ENCODE measurements around the gene ZMIZ1.

Gene ZMIZ1

DNA sequence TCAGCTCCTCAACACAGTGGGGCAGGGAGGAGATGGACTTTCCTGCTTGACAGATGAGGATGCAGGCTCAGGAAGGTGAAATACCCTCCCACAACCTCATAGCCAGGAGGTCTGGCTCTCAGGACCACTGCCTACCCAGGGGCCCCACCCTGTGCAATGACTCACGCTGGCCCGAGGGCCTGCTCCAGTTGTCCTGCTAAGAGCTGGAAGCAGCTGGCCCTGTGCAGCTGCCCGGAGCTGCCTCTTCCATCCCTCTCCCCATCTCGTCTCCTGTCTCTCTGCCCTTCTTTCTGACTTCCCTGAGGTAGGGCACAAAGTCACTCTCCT, 123.9 kb downstream of the ZMIZ1 start:
- DNase-seq: no peak

DNA sequence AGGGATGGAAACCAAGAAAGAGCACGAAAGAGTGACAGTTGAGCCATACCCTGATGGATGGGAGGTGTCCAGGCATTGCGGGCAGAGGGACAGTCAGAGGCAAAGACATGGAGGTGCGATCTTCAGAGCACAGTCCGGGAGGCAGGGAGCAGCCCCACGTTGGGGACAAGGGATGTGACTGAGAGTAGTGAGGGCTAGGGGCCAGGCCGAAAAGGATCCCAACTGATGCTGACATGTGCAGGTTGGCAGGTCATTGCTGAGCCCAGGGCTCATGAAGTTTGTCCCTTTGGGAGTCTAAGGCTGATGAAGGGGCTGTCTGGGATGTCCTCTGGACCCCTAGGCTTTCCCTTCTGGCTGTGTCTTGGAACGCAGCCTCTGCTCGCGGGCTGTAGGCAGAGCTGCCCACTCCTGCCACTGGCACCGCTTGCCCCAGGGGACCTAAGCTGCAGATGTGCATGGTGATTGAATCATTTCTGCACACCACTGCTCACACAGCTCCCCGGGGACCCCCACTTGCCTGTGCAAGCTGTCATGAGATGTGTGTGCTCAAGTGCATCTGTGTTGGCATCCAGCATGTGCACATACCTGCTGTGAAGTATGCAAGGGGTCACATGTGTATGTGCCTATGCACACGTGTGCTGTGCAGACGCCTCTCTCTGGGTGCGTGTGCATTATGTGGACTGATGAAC, 125.1 kb downstream of the ZMIZ1 start:
- no peak for DNase-seq

DNA sequence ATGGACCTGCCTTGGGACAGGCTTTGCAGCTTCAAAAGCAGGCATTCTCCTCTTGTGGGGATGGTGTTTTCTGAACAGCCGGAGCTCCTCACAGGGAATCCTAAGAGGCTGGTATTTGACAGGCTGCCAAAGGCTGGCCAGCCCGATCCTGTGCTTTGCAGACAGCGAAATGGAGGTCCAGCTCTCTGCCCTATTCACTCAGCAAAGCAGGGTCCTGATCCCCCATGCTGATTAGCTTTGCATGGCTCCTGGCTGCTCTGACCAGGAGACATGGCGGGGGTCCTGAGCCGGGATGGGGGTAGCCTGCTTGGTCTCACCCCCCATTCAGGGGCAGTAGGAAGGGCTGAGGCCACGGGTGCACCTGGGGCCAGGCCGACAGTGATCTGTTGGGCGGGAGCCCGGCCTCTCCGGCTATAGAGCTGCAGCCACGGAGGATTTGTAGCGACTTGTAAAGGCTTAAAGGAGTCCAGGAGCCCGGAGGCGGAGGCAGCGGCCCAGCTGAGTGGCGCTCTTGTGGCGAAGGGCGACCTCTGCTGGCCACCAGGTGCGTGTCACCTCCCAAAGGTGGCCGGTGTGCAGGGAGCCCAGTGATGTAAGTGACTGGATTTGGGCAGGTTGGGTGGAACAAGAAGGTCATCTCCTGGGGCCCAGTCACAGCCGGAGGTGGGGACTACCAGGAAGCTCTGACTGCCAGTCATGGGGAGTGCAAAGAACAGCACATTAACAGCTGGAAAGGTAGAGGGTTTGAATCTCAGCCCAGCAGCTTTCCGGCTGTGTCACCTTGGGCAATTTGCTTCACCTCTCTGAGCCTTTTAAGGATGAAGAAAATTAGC, 126.5 kb downstream of the ZMIZ1 start:
- DNase-seq: peak; percentile 35

DNA sequence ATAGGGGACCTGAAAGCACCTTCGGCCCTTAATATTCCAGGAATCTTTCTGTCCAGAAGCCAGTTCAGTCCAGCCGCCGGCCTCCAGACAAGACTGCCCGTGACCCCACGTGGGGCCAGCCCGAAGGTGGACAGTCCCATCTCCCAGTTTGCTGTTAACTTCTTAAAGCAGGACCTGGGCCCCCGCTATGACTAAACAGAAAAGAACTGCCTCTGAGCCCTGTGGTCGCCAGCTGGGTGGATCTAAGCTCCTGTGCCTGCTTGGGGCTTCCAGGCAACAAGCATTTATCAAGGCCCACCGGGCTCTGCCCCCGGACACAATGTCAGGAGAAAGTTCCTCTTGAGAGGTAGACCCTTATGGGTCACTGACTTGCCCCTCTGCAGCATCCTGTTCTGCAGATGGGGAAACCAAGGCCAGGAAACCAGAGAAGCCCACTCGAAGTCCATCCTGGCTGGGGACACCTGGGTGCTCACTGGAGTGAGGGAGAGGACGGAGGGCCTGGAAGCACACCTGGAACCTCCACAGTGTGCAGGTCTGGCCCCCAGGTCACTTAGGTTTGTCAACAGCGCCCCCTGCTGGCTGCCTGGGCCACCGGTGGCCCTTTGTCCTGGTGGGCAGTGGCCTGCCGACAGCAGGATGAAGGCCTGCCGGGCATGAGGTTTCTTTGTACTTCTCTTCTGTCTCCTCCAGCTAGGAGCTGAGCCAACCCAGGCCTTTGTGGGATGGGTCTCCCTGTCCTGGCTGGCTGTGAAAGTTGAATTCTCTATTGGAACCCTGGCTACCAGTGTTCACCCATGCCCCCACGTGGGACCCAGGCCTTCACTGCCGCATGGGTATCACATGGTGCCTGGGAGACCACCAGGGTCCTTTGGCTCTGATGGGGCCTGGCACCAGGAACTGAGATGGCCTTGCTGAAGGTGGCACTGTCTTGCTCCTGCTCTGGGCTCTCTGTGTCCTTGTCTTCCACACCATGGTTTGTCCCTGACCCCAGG, 128.0 kb downstream of the ZMIZ1 start:
- no peak for DNase-seq

DNA sequence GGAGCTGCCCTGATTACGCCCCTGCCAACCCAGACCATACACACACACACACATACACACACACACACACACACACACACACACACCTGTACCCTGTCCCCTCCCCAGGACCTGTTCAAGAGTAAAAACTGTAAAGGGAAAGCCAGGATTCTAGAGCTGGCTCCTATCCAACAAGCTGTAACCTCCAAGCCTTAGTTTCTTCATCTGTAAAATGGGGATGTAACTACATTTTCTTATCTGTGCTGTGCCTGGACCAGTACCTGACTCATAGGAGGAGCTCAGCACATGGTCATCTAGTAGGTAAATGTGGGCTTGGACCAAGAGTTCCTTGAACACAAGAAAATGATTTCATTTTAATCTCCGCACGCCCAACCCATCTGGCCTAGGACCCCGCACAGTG, 128.8 kb downstream of the ZMIZ1 start:
- no peak for DNase-seq

DNA sequence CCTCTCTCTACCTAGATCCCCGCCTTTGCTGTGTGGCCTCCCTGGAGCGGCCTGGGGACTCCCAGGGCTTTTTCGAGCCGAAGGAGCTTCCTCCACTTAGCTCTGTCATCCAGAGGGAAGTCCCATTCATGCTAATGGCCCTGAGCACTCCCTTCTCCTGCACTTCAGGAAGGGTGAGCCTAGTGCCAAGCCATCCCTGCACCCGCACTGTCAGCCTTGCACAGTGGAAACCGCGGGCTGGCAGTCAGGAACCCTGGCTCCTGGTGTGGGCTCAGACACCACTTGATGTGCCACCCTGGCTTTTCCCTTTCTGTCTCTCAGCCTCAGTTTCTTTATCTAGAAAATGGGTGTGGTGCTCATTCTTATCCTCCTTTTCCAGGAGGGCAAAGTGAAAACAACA, 131.6 kb downstream of the ZMIZ1 start:
- DNase-seq: no peak

DNA sequence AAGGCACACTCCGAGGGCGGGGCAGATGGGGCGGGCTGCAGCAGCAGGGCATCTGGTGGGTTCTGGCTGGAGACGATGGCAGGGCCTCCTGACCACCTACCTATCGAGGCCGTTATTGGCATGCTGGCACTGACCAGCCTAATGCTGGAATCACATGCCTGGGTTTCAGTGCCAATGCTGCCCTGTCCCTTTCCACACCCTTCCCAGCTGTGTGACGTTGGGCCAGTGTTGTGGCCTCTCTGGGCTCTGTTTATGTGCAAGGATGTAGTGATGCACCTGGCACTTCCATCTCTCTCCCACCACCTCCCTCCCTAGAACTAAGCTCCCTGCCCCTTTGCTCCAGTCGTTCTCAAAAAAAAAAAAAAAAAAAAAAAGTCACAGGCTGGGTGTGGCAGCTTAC, 132.9 kb downstream of the ZMIZ1 start:
- no peak for DNase-seq

DNA sequence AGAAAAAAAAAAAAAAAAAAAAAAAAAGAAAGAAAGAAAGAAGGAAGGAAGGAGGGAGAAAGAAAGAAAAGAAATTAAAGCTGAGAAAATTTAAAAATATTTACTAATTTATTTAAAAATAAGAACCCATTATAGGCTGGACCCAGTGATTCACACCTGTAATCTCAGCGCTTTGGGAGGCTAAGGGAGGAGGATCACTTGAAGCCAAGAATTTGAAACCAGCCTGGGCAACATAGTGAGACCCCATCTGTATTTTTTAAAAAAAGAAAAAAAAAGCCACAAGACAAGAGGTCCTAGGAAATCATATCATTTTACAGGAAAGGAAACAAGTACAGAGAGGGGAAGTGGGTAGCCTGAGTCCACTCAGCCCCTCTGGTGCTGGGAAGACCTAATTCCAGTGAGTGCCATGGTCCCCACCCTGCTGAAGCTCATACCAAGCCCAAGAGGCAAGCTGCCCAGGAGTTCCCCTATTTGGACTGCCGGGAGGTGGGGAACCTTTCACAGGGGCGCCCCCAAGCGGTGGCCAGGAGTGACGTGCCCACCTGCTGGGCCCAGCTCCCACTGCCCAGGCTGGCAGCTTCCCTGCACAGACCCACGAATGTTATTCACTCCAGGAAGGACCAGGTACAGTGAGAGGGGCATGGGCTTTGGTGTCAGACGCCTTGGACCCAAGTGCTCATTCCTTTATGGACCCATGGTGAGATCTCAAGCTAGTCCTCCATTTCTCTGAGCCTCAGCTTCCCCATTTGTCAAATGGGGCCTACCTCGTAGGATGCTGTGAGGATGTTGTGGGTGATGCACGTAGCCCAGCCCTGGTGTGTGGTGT, 133.6 kb downstream of the ZMIZ1 start:
- DNase-seq: no peak

DNA sequence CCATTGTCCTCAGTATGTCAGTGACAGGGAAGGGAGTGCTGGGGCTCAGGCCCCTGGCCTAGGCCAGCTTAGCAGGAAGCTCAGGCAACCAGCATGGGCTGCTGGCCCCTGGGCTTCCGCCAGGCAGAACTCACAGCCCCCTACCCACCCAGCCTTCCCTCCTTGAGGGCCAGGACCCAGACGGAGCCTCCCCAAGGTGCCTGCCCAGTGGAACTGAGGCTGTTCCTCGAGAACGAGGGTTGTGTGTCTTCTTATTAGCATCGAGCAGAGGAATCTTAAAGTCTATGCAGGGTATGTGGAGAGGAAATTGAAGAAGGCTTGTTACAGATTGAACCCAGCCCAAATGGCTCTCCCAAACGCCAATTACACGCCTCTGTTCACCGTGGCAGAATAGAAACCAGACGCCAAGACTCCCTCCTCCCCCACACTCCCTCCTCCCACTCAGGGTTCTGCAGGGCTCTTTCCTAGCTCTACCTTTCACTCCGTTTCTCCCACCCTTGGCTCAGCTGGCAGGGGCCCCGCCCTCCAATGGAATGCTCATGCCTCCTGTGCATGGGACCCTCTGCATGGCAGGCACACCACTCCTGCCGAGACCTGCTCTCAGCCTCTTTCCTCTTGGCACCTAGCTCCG, 134.4 kb downstream of the ZMIZ1 start:
- DNase-seq: no peak

DNA sequence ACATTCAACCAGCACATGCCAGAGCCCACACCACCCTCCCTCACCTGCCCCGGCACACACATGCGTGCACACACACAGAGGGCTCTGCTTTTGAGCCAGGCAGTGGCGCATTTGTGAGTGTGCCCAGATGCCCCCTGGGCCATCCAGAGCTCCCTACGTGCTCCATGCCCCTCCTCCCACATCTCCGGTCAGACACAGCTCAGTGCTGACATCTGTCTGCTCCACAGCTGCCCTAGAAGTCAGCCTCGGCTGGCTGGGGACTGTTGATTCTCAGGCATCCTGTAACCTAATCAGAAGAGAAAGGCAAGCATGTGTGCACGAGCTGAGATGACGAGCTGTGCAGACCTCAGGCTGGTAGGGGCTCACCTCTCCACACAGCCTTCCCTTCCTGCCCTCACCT, 135.1 kb downstream of the ZMIZ1 start:
- no peak for DNase-seq

DNA sequence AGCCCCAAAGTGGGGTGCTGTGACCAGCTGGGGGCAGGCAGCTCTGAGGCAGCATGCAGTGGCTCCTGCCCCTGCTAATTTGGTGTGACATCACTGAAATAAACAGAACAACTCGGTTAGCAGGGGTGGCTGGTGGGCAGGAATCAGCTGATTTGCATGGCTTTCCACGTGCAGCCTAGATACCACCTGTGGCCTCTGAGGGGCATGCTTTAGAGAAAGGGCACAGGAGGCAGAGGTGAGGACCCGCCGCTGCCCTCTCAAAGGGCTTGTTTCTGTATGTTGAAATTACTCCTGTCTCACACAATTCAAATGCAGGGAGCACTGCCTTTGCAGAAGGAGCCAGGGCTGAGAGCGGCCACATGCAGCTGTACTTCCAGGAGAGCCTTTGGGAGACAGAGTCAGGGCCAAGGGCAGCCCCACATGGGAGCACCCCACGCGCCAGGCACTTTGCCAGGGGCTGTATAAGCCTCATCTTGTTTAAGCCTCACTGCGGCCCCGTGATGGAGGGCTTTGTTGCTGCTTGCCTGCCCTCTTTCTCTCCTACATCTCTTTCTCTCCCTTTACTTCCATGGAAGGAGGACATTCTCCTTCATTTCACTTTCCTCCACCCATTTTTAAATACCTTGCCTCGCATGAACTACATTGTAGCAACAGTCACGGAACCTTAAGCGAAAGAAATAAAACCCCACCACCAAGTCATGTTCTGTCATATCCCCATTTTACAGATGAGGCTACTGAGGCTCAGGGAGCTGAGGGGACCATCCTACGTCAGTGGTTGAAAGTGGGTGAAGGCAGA, 137.7 kb downstream of the ZMIZ1 start:
- DNase-seq: no peak

DNA sequence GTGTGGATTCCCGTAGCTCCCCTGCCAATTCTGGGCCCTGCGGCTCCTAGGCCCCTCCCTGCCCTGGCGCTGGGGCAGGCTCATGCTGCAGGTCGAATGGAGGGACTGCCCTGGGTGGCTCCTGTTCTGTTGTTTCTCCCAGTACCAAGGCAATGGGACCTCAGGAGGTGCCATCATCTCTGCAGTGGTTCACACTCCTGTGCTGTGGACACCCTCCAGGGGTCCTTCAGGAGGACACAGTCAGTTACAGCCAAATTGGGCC, 138.3 kb downstream of the ZMIZ1 start:
- no peak for DNase-seq

DNA sequence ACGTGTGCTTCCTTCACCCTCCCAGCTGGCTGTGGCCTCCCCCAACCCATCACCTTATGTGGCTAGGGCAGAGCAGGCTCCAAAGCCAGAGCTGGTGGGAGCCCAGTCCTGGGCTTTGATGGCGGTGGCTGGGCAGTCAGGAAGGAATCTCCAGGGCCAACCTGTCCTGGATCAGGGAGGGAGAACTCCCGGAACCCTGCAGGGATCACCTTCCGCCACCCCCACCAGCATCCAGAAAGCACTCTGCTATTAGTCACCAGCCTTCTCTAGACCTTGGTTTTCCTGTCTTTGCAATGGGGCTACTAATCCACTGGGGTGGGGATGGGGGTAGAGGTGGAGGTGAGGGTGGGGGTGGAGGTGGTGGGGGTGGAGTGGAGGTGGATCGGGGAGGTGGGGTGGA, 139.0 kb downstream of the ZMIZ1 start:
- DNase-seq: no peak

DNA sequence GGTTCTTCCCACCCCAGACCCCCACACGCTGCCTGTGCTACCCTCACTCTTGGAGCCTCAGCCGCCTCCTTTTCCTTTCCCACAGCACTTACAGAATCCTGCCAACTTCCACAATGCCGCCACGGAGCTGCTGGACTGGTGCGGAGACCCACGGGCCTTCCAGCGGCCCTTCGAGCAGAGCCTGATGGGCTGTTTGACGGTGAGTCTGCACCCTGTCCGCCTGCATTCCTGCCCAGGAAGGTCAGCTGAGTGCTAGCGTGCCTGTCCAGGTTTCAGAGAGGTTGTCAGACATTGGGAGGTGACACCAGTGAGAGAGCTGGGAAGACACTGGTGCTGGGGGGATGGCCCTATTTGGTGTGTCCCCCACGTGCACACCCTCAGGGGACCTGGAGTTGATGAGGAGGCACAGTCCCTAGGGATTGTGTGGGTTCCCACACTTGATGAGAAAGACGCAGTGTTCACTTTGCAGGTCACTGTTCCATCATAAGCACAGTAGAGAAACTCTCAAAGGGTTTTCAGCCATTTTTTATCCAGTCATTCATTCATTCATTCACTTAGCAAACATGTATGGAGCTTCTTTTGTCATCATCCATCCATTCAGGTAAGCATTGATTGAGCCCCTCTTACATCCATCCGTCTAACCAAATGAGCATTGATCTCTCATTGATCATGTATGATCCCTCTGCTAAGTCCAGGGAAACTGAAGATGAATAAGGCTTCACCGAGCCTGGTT, 139.7 kb downstream of the ZMIZ1 start:
- DNase-seq: no peak

DNA sequence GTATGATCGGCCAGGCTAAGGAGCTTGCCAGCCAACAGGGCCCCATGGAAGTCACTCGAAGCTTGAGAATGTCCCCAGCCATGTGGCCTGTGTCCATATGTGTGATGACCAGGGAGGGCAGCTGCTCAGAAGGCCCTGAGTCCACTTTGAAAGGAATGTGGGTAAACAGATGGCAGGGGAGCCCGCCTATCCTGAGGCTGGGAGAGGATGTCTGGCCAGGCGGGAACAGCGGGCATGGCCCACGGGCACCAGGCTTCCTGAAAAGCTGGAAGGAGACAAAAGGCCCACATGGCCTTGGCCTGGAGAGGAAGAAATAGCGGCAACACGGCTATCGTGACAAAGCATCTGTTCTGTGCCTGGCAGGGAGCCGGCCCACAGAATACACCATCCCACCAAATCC, 140.6 kb downstream of the ZMIZ1 start:
- DNase-seq: no peak

DNA sequence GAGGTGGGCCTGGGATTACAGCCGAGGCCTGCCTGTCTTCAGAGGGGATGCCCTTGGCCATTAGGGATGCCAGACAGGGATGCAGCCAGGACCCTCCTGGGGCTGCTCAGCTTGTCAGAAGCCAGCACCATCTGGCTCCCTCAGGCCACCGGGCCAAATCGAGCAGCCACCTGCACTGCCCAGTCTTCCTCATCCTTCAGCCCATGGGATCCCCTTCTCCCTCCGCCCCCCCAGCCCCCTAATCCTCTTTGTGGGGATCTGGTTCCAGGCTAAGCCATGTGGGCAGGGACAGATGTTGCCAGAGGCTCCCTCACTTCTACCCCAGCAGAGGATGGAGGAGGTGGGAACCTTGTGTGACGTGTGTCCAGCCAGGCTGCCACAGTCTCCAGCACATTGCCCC, 141.1 kb downstream of the ZMIZ1 start:
- DNase-seq: no peak

DNA sequence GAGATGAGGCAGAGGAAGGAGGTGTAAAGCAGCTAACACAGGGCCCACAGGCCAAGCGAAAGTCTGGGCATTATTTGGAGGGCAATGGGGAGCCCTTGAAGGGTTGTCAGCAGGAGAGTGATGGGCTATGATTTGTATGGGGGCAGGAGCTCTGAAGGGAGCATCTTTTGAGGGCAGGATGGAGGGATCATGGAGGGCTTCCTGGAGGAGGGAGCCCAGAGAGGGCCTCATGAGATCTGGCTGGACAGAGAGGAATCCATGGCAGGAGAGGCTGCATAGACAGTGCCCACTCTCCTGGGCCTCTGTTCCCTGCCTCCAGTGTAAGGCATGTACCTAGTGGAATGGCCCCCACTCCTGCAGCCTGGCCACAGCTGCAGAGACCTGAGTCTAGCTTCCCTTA, 141.9 kb downstream of the ZMIZ1 start:
- no peak for DNase-seq

DNA sequence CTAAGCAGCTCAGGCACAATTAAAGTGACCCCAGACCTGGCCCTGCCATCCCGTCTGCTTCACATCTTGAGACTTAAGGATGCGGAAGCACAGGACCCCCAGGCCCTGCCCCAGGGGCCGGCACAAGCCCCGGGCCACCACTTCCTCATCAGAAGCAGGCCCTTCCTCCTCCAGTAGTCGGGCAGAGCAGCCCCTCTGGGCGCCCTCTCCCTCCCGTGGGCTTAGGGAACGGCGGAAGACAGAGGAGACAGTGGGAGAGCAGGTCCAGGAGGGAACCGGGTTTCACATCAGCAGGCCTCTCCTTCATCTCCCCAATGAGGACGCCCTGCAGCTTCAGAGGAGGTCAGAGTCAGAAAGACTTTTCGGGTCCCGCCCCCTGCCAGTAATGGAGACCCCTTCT, 142.8 kb downstream of the ZMIZ1 start:
- no peak for DNase-seq

DNA sequence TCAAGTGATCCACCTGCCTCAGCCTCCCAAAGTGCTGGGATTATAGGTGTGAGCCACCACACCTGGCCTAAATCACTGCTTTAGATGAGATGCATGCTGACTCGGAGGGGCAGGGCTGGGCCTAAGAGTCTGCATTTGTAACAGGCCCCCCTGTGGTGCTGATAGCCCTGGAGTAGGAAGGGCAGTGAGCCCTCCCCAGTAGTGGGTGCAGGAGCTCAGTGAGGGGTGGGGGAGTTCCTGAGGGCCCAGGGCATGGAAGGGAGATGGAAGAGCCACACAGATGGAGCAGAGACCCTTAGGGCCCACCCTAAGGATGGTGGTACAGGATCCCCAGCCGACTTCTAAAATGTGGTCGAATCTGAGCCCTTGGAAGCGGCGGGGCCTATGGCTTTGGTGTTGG, 146.8 kb downstream of the ZMIZ1 start:
- DNase-seq: no peak

DNA sequence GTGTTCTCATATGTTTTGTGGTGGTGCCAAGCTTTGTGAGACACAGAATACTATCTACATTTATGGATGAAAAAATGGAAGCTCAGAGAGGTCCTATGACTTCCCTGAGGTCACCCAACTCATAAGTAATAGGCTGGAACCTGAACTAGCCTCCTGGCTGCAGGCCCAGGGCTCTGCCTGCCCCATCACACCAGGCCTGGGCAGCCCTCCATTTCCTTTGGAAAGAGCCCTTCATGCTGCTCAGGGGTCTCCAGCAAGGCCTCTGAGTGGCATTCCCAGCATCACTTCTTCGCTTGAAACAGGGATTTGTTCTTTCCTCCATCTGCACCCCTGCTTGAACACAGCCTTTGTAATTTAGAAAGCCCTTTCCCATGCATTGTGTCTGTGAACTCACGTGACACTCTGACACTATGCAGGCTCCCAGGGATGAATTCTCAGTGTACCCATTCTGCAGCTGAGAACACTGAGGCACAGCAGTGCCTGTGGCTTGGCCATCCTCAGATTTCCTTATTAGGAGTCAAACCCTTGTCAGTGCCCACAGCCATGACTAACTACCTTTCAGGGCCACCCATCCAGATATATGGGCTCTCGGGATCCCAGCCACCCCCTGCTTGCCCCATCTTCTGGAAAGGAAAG, 150.7 kb downstream of the ZMIZ1 start:
- no peak for DNase-seq
